UCSD-AML1 (cell line): Measurements from ENCODE around the gene HMCES.
A peak's percentile ranks its signal among the peaks of the same experiment; 100 is the strongest.

ENCODE experiments used
- DNase-seq: peaks from one replicate; lab custom pipeline; 2025; ENCODE audit not compliant: unreplicated experiment; lab: John Stamatoyannopoulos, UW

Gene HMCES

GRCh38 chr3:129345971-129346370 is 67.3 kb downstream of the HMCES start:
- no peak for DNase-seq

GRCh38 chr3:129346695-129347457 is 68.2 kb downstream of the HMCES start:
- no peak for DNase-seq

GRCh38 chr3:129347458-129347845 is 68.8 kb downstream of the HMCES start:
- no peak for DNase-seq

GRCh38 chr3:129348734-129349133 is 70.1 kb downstream of the HMCES start:
- no peak for DNase-seq

GRCh38 chr3:129349169-129349568 is 70.5 kb downstream of the HMCES start:
- peak; percentile 34 for DNase-seq

GRCh38 chr3:129349791-129350190 is 71.1 kb downstream of the HMCES start:
- DNase-seq, result no peak

GRCh38 chr3:129352045-129352444 is 73.4 kb downstream of the HMCES start:
- DNase-seq, result no peak

- DNase-seq, result no peak
Observed at GRCh38 chr3:129352650-129353588, 74.2 kb downstream of the HMCES start.

GRCh38 chr3:129353589-129353941 is 74.9 kb downstream of the HMCES start:
- DNase-seq, result no peak
